KMS-11 (cell line): ENCODE measurements around the gene MUC5AC.
"Not testable (repeated sequence)": the region's sequence is repeated elsewhere in the genome, so short reads cannot be mapped to it uniquely, and the experiment has no call there.

Experiments used
- H2AFZ ChIP-seq: fragments of 200-600 bp; sonication (generic); 2 replicates; pipeline ENCODE4 v1.6.1; 2016; ENCODE audit warnings: antibody characterized with exemption, mixed run types, low read depth
- H3K27ac ChIP-seq: fragments of 200-600 bp; sonication (generic); 2 replicates; pipeline ENCODE4 v1.6.1; 2016; ENCODE audit warnings: mild to moderate bottlenecking, mixed run types
- H3K27me3 ChIP-seq: fragments of 200-600 bp; sonication (generic); 2 replicates; pipeline ENCODE4 v1.6.1; 2017; ENCODE audit warnings: mild to moderate bottlenecking, low read depth, mixed run types, moderate library complexity; ENCODE audit not compliant: insufficient read depth
- H3K36me3 ChIP-seq: fragments of 200-600 bp; sonication (generic); 2 replicates; pipeline ENCODE4 v1.6.1; 2017; ENCODE audit warnings: mild to moderate bottlenecking, mixed run types; ENCODE audit not compliant: insufficient read depth
- H3K4me1 ChIP-seq: fragments of 200-600 bp; sonication (generic); 2 replicates; pipeline ENCODE4 v1.6.1; 2016; ENCODE audit warnings: mild to moderate bottlenecking, low read depth, mixed run types; ENCODE audit not compliant: poor library complexity, severe bottlenecking
- H3K4me2 ChIP-seq: fragments of 200-600 bp; sonication (generic); 2 replicates; pipeline ENCODE4 v1.7.0; 2016; ENCODE audit warnings: mild to moderate bottlenecking, mixed run types
- H3K4me3 ChIP-seq: fragments of 200-600 bp; sonication (generic); IDR thresholded peaks from 2 replicates; pipeline ENCODE4 v1.6.1; 2017; ENCODE audit warnings: low read depth, low read length, mixed read lengths; ENCODE audit not compliant: insufficient read depth
- H3K79me2 ChIP-seq: fragments of 200-600 bp; sonication (generic); 2 replicates; pipeline ENCODE4 v1.6.1; 2016; ENCODE audit warnings: low read depth, mixed run types; ENCODE audit not compliant: insufficient read depth
- H3K9ac ChIP-seq: fragments of 200-600 bp; sonication (generic); 2 replicates; pipeline ENCODE4 v1.6.1; 2016; ENCODE audit warnings: mild to moderate bottlenecking, mixed run types
- H4K20me1 ChIP-seq: fragments of 200-600 bp; sonication (generic); 2 replicates; pipeline ENCODE4 v1.6.1; 2016; ENCODE audit warnings: mild to moderate bottlenecking, mixed run types; ENCODE audit not compliant: insufficient read depth
- CTCF ChIP-seq: fragments of 200-600 bp; sonication (generic); conservative IDR thresholded peaks from 2 replicates; pipeline ENCODE4 v1.6.1; 2017; ENCODE audit warnings: low read depth, mild to moderate bottlenecking, antibody characterized with exemption, low read length, moderate library complexity, mixed read lengths

MUC5AC gene

DNA sequence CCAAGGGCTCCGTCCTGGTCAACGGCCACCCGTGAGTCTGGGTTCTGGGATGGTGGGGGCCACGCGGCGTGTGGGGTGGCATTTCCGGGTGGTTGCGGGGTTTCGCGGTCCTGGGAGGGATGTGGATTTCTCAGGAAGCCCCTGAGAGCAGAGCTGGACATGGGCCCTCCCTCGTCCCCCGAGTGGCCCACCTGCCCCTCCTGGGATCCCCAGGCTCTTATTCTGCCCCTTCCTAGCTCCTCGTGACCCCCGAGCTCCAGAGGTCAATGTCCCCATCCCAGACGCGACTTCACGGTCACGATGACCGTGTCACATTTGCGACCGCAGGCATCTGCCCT lies 4.4 kb downstream of the MUC5AC start:
- no peak overlapping the region for H3K27ac ChIP-seq
- H3K4me3 ChIP-seq, result no peak overlapping the region
- peaks cover 51% of the 10 kb centered on the region; the same call in 1 of the 2 replicates for H3K27me3 ChIP-seq
- no peaks in the 10 kb centered on the region for H3K79me2 ChIP-seq
- H3K36me3 ChIP-seq, result no peaks in the 10 kb centered on the region
- TF ChIP-seq CTCF, result no peak
- H2AFZ ChIP-seq, result no peak overlapping the region
- H3K4me2 ChIP-seq, result no peak overlapping the region
- H3K9ac ChIP-seq, result no peak overlapping the region
- H3K4me1 ChIP-seq, result no peaks in the 10 kb centered on the region
- H4K20me1 ChIP-seq, result no peaks in the 10 kb centered on the region

GRCh38 chr11:1162491-1163311 lies 4.9 kb downstream of the MUC5AC start:
- Histone ChIP-seq H3K4me3 (no peak overlapping the region), H4K20me1 (no peaks in the 10 kb centered on the region), H2AFZ (no peak overlapping the region), H3K4me2 (no peak overlapping the region), H3K27ac (no peak overlapping the region), H3K27me3 (peaks cover 45% of the 10 kb centered on the region; the same call in 1 of the 2 replicates), H3K36me3 (no peaks in the 10 kb centered on the region), H3K9ac (no peak overlapping the region), H3K4me1 (no peaks in the 10 kb centered on the region), H3K79me2 (no peaks in the 10 kb centered on the region)
- TF ChIP-seq CTCF, result no peak

GRCh38 chr11:1163321-1163910 lies 5.7 kb downstream of the MUC5AC start:
- H2AFZ ChIP-seq, result no peak overlapping the region
- peaks cover 45% of the 10 kb centered on the region; the same call in 1 of the 2 replicates for H3K27me3 ChIP-seq
- no peaks in the 10 kb centered on the region for H4K20me1 ChIP-seq
- no peak for TF ChIP-seq CTCF
- H3K27ac ChIP-seq, result no peak overlapping the region
- H3K79me2 ChIP-seq, result no peaks in the 10 kb centered on the region
- no peak overlapping the region for H3K9ac ChIP-seq
- no peak overlapping the region for H3K4me3 ChIP-seq
- H3K36me3 ChIP-seq, result no peaks in the 10 kb centered on the region
- H3K4me2 ChIP-seq, result no peak overlapping the region
- no peaks in the 10 kb centered on the region for H3K4me1 ChIP-seq

DNA sequence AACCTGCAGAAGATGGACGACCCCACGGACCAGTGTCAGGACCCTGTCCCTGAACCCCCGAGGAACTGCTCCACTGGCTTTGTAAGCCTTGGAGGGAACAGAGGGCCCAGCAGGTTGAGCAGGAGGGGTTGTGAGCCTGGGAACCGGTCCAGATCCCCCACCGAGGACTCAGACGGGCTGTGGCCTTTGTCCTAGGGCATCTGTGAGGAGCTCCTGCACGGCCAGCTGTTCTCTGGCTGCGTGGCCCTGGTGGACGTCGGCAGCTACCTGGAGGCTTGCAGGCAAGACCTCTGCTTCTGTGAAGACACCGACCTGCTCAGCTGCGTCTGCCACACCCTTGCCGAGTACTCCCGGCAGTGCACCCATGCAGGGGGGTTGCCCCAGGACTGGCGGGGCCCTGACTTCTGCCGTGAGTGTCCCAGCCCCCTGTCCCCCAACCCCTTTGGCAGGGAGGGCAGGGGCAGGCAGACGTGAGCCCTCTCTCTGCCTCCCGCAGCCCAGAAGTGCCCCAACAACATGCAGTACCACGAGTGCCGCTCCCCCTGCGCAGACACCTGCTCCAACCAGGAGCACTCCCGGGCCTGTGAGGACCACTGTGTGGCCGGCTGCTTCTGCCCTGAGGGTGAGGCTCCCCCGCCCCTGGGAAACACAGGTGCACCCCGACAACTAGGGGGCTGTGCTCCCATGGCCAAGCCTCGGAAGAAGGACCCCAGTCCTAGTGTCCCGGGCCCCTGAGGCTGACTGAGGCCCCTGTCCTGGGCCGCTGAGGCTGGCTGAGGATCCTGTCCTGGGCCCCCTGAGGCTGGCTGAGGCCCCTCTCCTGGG lies 6.4 kb downstream of the MUC5AC start:
- no peak for TF ChIP-seq CTCF
- Histone ChIP-seq H3K36me3 (no peaks in the 10 kb centered on the region), H3K4me2 (no peak overlapping the region), H3K4me3 (no peak overlapping the region), H3K79me2 (no peaks in the 10 kb centered on the region), H3K9ac (no peak overlapping the region), H3K4me1 (no peaks in the 10 kb centered on the region), H2AFZ (no peak overlapping the region), H3K27me3 (peaks cover 42% of the 10 kb centered on the region; the same call in 1 of the 2 replicates), H3K27ac (no peak overlapping the region), H4K20me1 (no peaks in the 10 kb centered on the region)

GRCh38 chr11:1164779-1165255 lies 7.1 kb downstream of the MUC5AC start:
- not testable (repeated sequence) for H3K4me1 ChIP-seq, H3K27ac ChIP-seq, H3K36me3 ChIP-seq, H2AFZ ChIP-seq, H3K79me2 ChIP-seq, H4K20me1 ChIP-seq, H3K4me2 ChIP-seq, H3K4me3 ChIP-seq, H3K9ac ChIP-seq
- peaks cover 41% of the 10 kb centered on the region; the same call in 1 of the 2 replicates for H3K27me3 ChIP-seq
